Neutrophil (primary cell): Measurements from ENCODE around the gene OLA1.

Experiments
- H3K27ac ChIP-seq: fragments of 200-600 bp; sonication (generic); 2 replicates; pipeline ENCODE4 v1.5.1; 2016; ENCODE audit warnings: mild to moderate bottlenecking, moderate library complexity
- H3K27me3 ChIP-seq: fragments of 200-600 bp; sonication (generic); 2 replicates; pipeline ENCODE4 v1.6.0; 2016; ENCODE audit warnings: mild to moderate bottlenecking
- H3K36me3 ChIP-seq: fragments of 200-600 bp; sonication (generic); 2 replicates; pipeline ENCODE4 v1.5.1; 2017
- H3K4me1 ChIP-seq, 2 experiments: fragments of 200-600 bp in 1 of 2; sonication (generic) in 1 of 2; 1 replicate in 1 of 2; 2 replicates in 1 of 2; pipeline versions ENCODE4 v1.5.1 to v1.6.1; 2013 to 2016; ENCODE audit warnings: low read depth in 1 of 2, low read length in 1 of 2, mild to moderate bottlenecking in 1 of 2, moderate library complexity in 1 of 2; ENCODE audit not compliant: control insufficient read depth in 1 of 2, insufficient read depth in 1 of 2
- H3K4me3 ChIP-seq, 2 experiments: fragments of 200-600 bp in 1 of 2; sonication (generic) in 1 of 2; 1 replicate in 1 of 2; 2 replicates in 1 of 2; pipeline ENCODE4 v1.5.1; 2013 to 2016; ENCODE audit warnings: low read depth in 1 of 2, low read length in 1 of 2, mild to moderate bottlenecking in 1 of 2, moderate library complexity in 1 of 2
- H3K9me3 ChIP-seq: fragments of 200-600 bp; sonication (generic); 2 replicates; pipeline ENCODE4 v1.5.1; 2016
- CTCF ChIP-seq: fragments of 200-600 bp; sonication (generic); IDR thresholded peaks from 2 replicates; pipeline ENCODE4 v1.5.1; 2016; ENCODE audit warnings: antibody characterized with exemption

Gene OLA1

GRCh38 chr2:174172802-174173355 is 75.5 kb downstream of the OLA1 start:
- peaks cover 7% of the 10 kb centered on the region for H3K9me3 ChIP-seq
- no peak for TF ChIP-seq CTCF

GRCh38 chr2:174171686-174172445 is 76.5 kb downstream of the OLA1 start:
- H3K27ac ChIP-seq = no peak overlapping the region
- H3K27me3 ChIP-seq = no peaks in the 10 kb centered on the region
- TF ChIP-seq CTCF = no peak
- H3K36me3 ChIP-seq = no peaks in the 10 kb centered on the region
- H3K4me1 ChIP-seq = peaks cover 2 to 4% of the 10 kb centered on the region in 2 experiments
- H3K4me3 ChIP-seq = no peak overlapping the region
- peaks cover 7% of the 10 kb centered on the region for H3K9me3 ChIP-seq

More at GRCh38 chr2:174172802-174173355, 75.5 kb downstream of the OLA1 start:
- H3K27ac ChIP-seq = no peak overlapping the region
- no peaks in the 10 kb centered on the region for H3K4me1 ChIP-seq
- no peaks in the 10 kb centered on the region for H3K27me3 ChIP-seq
- no peak overlapping the region for H3K4me3 ChIP-seq
- H3K36me3 ChIP-seq = no peaks in the 10 kb centered on the region

- no peak overlapping the region for H3K4me3 ChIP-seq
- TF ChIP-seq CTCF = no peak
- H3K4me1 ChIP-seq = peaks cover 16 to 27% of the 10 kb centered on the region in 2 experiments
- no peak overlapping the region for H3K27ac ChIP-seq
- peaks cover 7% of the 10 kb centered on the region for H3K9me3 ChIP-seq
- no peaks in the 10 kb centered on the region for H3K36me3 ChIP-seq
- no peaks in the 10 kb centered on the region for H3K27me3 ChIP-seq
Measured at GRCh38 chr2:174169372-174169771, 79.0 kb downstream of the OLA1 start.

- no peak for TF ChIP-seq CTCF
- Histone ChIP-seq H3K27ac (no peak overlapping the region), H3K4me1 (peaks cover 16 to 32% of the 10 kb centered on the region in 2 experiments), H3K36me3 (no peaks in the 10 kb centered on the region), H3K4me3 (no peak overlapping the region), H3K9me3 (peaks cover 7% of the 10 kb centered on the region), H3K27me3 (no peaks in the 10 kb centered on the region)
Measured at GRCh38 chr2:174166261-174166660, 82.1 kb downstream of the OLA1 start.

- Histone ChIP-seq H3K4me3 (no peak overlapping the region), H3K36me3 (no peaks in the 10 kb centered on the region), H3K27me3 (no peaks in the 10 kb centered on the region), H3K9me3 (no peaks in the 10 kb centered on the region), H3K4me1 (peaks cover 10 to 26% of the 10 kb centered on the region in 2 experiments), H3K27ac (no peak overlapping the region)
- TF ChIP-seq CTCF = no peak
Measured at GRCh38 chr2:174161490-174161889, 86.8 kb downstream of the OLA1 start.
